ENCODE measurements around the gene SLFNL1. TPM values are rescaled to one million over a fixed set of nuclear protein-coding genes. Genes with fewer than 3 reads are reported as not detected.

The SLFNL1 gene
- total RNA-seq, 8 experiments from 2014 or later, result 0.50 to 4.2 (median 1.5) TPM

- WGBS, 10 experiments, result 48 to 100% (median 72%) methylated on average over 2 to 14 of the region's 14 CpGs; no CpG with 5 or more reads in 1 of the 10 experiments
- in situ Hi-C loops (cut with MboI; ENCODE audit: low pct_unique_long_range_greater_than_20kb in 2 of 9, low sequenced_read_pairs in 9 of 9, unreplicated experiment in 9 of 9), result no loop called here
- H3K4me3 ChIP-seq, result no peak overlapping the region
- H3K27ac ChIP-seq, result no peak overlapping the region
- peaks cover 13% of the 10 kb centered on the region in 2 donors for H3K4me1 ChIP-seq (replicated peaks in 1 of 2)
- no peak for ATAC-seq (replicated peaks in 6 of 8)
These were observed 39.7 kb downstream of the SLFNL1 start for GRCh38 chr1:40981691-40982448.

DNA sequence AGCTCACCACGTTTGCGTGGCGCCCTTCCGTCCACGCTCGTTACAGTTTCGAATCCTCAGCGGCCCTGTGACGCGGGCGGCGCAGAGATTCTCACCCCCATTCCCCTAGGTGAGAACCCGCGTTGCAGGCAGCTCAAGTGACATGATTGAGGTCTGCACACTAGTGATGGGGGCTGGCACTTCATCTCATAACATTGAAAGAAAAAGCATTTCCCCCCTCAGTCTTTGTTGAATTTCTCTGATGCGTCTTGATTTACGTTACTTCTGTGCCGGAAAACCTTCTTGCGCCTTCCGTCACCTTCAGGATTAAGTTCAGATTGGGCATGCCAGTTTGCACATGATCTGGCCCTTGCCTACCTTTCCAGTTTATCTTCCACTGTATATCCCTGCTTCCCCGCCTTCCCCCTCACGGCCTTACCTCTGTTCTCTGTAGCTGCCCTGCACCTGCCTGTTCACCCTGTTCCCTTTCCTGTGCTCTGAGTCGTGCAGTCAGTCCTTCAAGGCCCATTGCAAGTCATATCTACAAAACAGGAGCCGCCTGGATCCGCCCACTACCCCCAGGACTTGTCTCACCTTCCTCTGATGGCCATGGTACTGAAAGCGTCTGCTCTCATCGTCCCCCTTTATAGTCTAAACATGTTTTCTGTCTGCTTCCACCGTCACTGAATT, 40.9 kb downstream of the SLFNL1 start:
- H3K4me1 ChIP-seq (replicated peaks in 1 of 2), result peaks cover 13% of the 10 kb centered on the region in 2 donors
- peak overlapping the region; percentile 91 to 96 for H3K27ac ChIP-seq
- no peak for ATAC-seq (replicated peaks in 6 of 8)
- in situ Hi-C loops (cut with MboI; ENCODE audit: low pct_unique_long_range_greater_than_20kb in 2 of 9, low sequenced_read_pairs in 9 of 9, unreplicated experiment in 9 of 9), result no loop called here
- peak overlapping the region; percentile 53 to 82 (median 71) for H3K4me3 ChIP-seq
- 2 to 41% (median 5%) methylated on average over 4 to 27 of the region's 27 CpGs; no CpG with 5 or more reads in 1 of the 10 experiments for WGBS, 10 experiments

- peak overlapping the region; percentile 91 to 96 for H3K27ac ChIP-seq
- H3K4me1 ChIP-seq (replicated peaks in 1 of 2), result peaks cover 13% of the 10 kb centered on the region in 2 donors
- H3K4me3 ChIP-seq, result peak overlapping the region; percentile 53 to 82 (median 71)
- ATAC-seq (replicated peaks in 6 of 8), result peak in 4 of 8 experiments; percentile 23 to 40 (median 28)
- WGBS, 10 experiments, result 0% methylated on average over 4 to 14 of the region's 50 CpGs; no CpG with 5 or more reads in 8 of the 10 experiments
- in situ Hi-C loops (cut with MboI; ENCODE audit: low pct_unique_long_range_greater_than_20kb in 2 of 9, low sequenced_read_pairs in 9 of 9, unreplicated experiment in 9 of 9), result no loop called here
These were observed 41.5 kb downstream of the SLFNL1 start for GRCh38 chr1:40980068-40980452.

DNA sequence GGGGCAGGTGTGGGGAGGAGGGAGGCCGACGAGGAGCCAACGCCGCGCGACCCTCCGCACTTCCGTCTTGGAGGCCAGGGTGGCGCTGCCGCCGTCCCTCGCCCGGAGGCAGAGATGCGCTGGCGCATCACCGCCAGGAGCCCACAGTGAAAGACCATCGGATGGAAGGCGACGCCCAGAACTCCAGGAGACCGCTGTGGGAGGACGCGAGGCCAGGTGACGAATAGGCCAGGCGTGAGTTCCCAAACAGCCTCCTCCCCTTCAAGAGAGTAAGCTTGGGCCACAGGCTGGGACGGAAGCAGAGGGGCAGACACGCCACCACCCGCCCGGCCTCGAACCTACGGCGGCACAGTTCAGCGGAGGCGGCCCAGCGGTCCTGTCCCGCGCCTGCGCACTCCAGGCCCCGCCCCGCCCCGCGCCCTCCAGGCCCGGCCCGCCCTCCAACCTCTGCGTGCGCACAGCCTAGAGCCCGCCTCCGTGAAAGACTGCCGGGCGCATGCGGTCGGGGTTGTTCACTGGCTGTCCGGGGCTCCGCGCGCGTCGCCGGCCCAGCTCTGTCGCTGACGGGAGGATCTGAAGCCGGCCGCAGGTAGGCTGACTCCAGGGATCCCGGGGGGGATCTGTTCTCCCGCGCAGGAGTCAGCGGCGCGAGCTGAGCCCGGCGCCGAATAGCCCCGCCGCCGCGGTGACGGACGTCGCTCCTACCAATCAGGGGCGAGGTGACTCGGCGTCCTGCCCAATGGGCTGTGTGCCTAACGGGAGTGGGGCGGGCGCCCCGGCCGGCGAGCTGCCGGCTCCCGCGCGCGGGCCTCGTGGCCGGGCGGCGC, 42.1 kb downstream of the SLFNL1 start, which contains the start of gene CTPS1:
Gene CTPS1 (plus strand): TSS at position 456 of the 827 bp plus-strand sequence. CDS start 3,595 bp downstream, outside the sequence.
- in situ Hi-C loops (cut with MboI; ENCODE audit: low pct_unique_long_range_greater_than_20kb in 2 of 9, low sequenced_read_pairs in 9 of 9, unreplicated experiment in 9 of 9), result no loop called here
- Histone ChIP-seq H3K4me3 (peak within 1 kb of the TSS; percentile 53 to 82 (median 71)), H3K27ac (peak within 1 kb of the TSS; percentile 91 to 96), H3K4me1 (replicated peaks in 1 of 2) (peaks cover 13% of the 10 kb centered on the region in 2 donors)
- ATAC-seq (replicated peaks in 6 of 8), result peak; percentile 80 to 92 (median 90)
- 0 to 10% (median 0%) methylated on average over 4 to 34 of the region's 96 CpGs; no CpG with 5 or more reads in 7 of the 10 experiments for WGBS, 10 experiments

DNA sequence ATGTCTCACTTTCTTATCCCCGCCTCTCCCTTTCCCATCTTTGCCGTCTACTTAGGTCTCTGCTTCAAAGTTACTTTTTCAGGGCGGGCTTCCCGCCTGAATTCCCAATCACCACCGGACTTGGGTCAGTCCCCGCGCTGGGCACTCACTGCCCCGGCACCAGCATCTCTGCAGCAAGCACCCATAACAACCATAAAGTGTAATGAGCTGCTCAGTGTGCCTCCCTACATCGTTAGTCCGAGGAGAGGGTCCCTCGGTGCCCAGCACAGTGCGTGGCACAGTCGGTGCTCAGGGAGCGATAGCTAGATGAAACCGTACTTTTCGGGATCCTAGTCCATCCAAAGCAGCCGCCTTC, 42.7 kb downstream of the SLFNL1 start:
- no peak for ATAC-seq (replicated peaks in 6 of 8)
- Histone ChIP-seq H3K4me3 (peak overlapping the region; percentile 53 to 82 (median 71)), H3K4me1 (replicated peaks in 1 of 2) (peaks cover 13% of the 10 kb centered on the region in 2 donors), H3K27ac (peak overlapping the region; percentile 91 to 96)
- WGBS, 10 experiments, result 19 to 85% (median 44%) methylated on average over 2 to 14 of the region's 17 CpGs; no CpG with 5 or more reads in 4 of the 10 experiments
- in situ Hi-C loops (cut with MboI; ENCODE audit: low pct_unique_long_range_greater_than_20kb in 2 of 9, low sequenced_read_pairs in 9 of 9, unreplicated experiment in 9 of 9), result no loop called here

GRCh38 chr1:40977716-40978115, 43.8 kb downstream of the SLFNL1 start:
- 83 to 100% (median 100%) methylated on average over 1 of the region's 1 CpG; no CpG with 5 or more reads in 5 of the 10 experiments for WGBS, 10 experiments
- in situ Hi-C loops (cut with MboI; ENCODE audit: low pct_unique_long_range_greater_than_20kb in 2 of 9, low sequenced_read_pairs in 9 of 9, unreplicated experiment in 9 of 9), result no loop called here

GRCh38 chr1:40976952-40977690, 44.4 kb downstream of the SLFNL1 start:
- no peak overlapping the region for H3K27ac ChIP-seq
- ATAC-seq (replicated peaks in 6 of 8), result no peak
- peaks cover 13% of the 10 kb centered on the region in 2 donors for H3K4me1 ChIP-seq (replicated peaks in 1 of 2)
- in situ Hi-C loops (cut with MboI; ENCODE audit: low pct_unique_long_range_greater_than_20kb in 2 of 9, low sequenced_read_pairs in 9 of 9, unreplicated experiment in 9 of 9), result no loop called here
- 57 to 100% (median 85%) methylated on average over 2 to 5 of the region's 5 CpGs for WGBS, 10 experiments
- H3K4me3 ChIP-seq, result no peak overlapping the region

More at GRCh38 chr1:40977716-40978115, 43.8 kb downstream of the SLFNL1 start:
- Histone ChIP-seq H3K27ac (no peak overlapping the region), H3K4me1 (replicated peaks in 1 of 2) (peaks cover 13% of the 10 kb centered on the region in 2 donors), H3K4me3 (no peak overlapping the region)
- no peak for ATAC-seq (replicated peaks in 6 of 8)

GRCh38 chr1:40974945-40975344, 46.6 kb downstream of the SLFNL1 start:
- ATAC-seq (replicated peaks in 6 of 8), result no peak

DNA sequence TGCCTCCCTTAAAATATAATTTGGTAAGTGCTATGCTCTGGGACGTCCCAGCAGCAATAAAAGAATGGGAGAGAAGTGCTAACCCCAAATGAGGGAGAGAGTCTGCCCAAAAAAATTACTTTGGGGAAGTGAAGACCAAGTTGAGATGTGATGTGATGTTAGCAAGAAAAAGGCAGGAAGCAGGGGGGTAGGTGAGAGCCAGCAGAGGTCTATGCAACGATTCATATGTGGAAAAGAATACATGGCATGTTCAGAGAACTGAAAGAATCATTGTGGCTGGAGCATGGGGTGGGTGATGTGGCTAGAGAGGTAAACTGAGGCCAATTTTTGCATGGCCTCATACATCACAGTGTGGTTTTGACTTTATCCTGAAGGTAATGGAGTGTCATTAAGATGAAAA, 47.6 kb downstream of the SLFNL1 start:
- Histone ChIP-seq H3K4me1 (replicated peaks in 1 of 2) (peaks cover 0 to 3% of the 10 kb centered on the region in 2 donors), H3K4me3 (no peak overlapping the region), H3K27ac (no peak overlapping the region)
- no peak for ATAC-seq (replicated peaks in 6 of 8)
- WGBS, 10 experiments, result 33 to 100% (median 71%) methylated on average over 1 to 2 of the region's 2 CpGs; no CpG with 5 or more reads in 3 of the 10 experiments
- in situ Hi-C loops (cut with MboI; ENCODE audit: low pct_unique_long_range_greater_than_20kb in 2 of 9, low sequenced_read_pairs in 9 of 9, unreplicated experiment in 9 of 9), result loop anchor here in 1 of 9 experiments (25.0 kb wide), 1 partner anchor 362 kb away; no protein-coding TSS in a partner anchor

More at GRCh38 chr1:40974945-40975344, 46.6 kb downstream of the SLFNL1 start:
- in situ Hi-C loops (cut with MboI; ENCODE audit: low pct_unique_long_range_greater_than_20kb in 2 of 9, low sequenced_read_pairs in 9 of 9, unreplicated experiment in 9 of 9), result loop anchor here in 1 of 9 experiments (25.0 kb wide), 1 partner anchor 363 kb away; no protein-coding TSS in a partner anchor
- 64 to 91% (median 81%) methylated on average over 2 to 9 of the region's 9 CpGs; no CpG with 5 or more reads in 2 of the 10 experiments for WGBS, 10 experiments
- Histone ChIP-seq H3K27ac (no peak overlapping the region), H3K4me3 (no peak overlapping the region), H3K4me1 (replicated peaks in 1 of 2) (peaks cover 0 to 3% of the 10 kb centered on the region in 2 donors)

DNA sequence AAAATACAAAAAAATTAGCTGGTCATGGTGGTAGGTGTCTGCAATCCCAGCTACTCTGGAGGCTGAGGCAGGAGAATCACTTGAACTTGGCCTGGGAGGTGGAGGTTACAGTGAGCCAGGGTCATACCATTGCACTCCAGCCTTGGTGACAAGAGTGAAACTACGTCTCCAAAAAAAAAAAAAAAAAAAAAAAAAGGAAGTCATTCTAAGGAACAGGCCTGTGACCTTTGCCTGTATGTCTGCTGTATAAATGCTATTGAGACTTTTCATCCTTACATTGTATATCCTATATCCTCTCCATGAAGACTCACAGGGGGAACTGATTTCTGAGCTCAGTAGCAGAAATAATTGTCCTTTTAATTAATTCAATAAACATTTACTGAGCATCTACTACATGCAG, 49.6 kb downstream of the SLFNL1 start:
- Histone ChIP-seq H3K4me1 (replicated peaks in 1 of 2) (no peaks in the 10 kb centered on the region), H3K27ac (no peak overlapping the region), H3K4me3 (no peak overlapping the region)
- WGBS, 10 experiments, result 88% methylated on average over 1 of the region's 1 CpG; no CpG with 5 or more reads in 9 of the 10 experiments
- no peak for ATAC-seq (replicated peaks in 6 of 8)
- in situ Hi-C loops (cut with MboI; ENCODE audit: low pct_unique_long_range_greater_than_20kb in 2 of 9, low sequenced_read_pairs in 9 of 9, unreplicated experiment in 9 of 9), result loop anchor here in 1 of 9 experiments (25.0 kb wide), 1 partner anchor 360 kb away; no protein-coding TSS in a partner anchor

- Histone ChIP-seq H3K4me1 (replicated peaks in 1 of 2) (no peaks in the 10 kb centered on the region), H3K4me3 (no peak overlapping the region), H3K27ac (no peak overlapping the region)
- ATAC-seq (replicated peaks in 6 of 8), result peak in 3 of 8 experiments; percentile 48 to 89 (median 63)
- 60 to 100% (median 94%) methylated on average over 1 to 4 of the region's 6 CpGs; no CpG with 5 or more reads in 6 of the 10 experiments for WGBS, 10 experiments
- in situ Hi-C loops (cut with MboI; ENCODE audit: low pct_unique_long_range_greater_than_20kb in 2 of 9, low sequenced_read_pairs in 9 of 9, unreplicated experiment in 9 of 9), result loop anchor here in 1 of 9 experiments (25.0 kb wide), 1 partner anchor 357 kb away; no protein-coding TSS in a partner anchor
These were observed 52.1 kb downstream of the SLFNL1 start for GRCh38 chr1:40969445-40969844.

Data from motor neuron (in vitro differentiated cells).